ENCODE data around the gene MARVELD3. TPM values are rescaled to one million over a fixed set of nuclear protein-coding genes. Genes with fewer than 3 reads are reported as not detected.

Gene MARVELD3
- total RNA-seq, 2 experiments from 2014 or later: not detected

GRCh38 chr16:71618429-71618828, 7.6 kb upstream of the MARVELD3 start:
- no peak for ATAC-seq (ENCODE audit: poor library complexity)

DNA sequence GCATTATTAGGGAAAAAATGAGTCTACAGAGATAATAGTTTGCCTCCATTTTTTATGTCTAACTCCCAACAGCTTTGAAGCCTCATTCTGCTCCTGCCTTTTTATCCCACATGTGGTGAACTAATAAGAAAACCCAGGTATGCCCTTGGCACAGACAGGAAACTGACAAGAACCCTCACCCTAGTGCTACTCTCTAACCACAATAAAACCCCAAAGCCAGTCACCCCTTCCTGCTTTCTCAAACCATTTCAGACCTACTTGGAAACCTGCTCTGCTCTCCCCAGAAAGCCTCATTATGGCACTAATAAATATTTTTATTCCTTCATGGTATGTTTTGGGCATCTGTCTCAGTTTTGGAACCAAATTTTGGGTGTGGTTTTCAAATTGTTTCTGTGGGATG, 3.9 kb upstream of the MARVELD3 start:
- no peaks in the 10 kb centered on the region for H3K36me3 ChIP-seq (ENCODE audit: insufficient read depth, low read length)
- peak; percentile 37 for ATAC-seq (ENCODE audit: poor library complexity)
- H3K27me3 ChIP-seq (ENCODE audit: control insufficient read depth in 1 of 2, insufficient read depth in 2 of 2, low read length in 2 of 2): peaks cover 24 to 37% of the 10 kb centered on the region in 2 experiments
- H3K27ac ChIP-seq (ENCODE audit: low read depth in 1 of 2, low read length in 2 of 2): no peak overlapping the region
- Mint-ChIP-seq H3K27ac (no peak overlapping the region), H3K36me3 (ENCODE audit: low read depth) (no peaks in the 10 kb centered on the region), H3K4me1 (ENCODE audit: low read depth) (peaks cover 7% of the 10 kb centered on the region), H3K27me3 (peaks cover 38% of the 10 kb centered on the region), H3K4me3 (no peak overlapping the region), H3K9me3 (no peaks in the 10 kb centered on the region)
- peaks cover 0 to 9% of the 10 kb centered on the region in 2 experiments for H3K9me3 ChIP-seq (ENCODE audit: control insufficient read depth in 1 of 2, insufficient read depth in 1 of 2, low read length in 2 of 2)
- H3K4me1 ChIP-seq (ENCODE audit: insufficient read depth, low read length): peaks cover 28% of the 10 kb centered on the region
- ChIA-PET CTCF (no interaction called here), POLR2A (no interaction called here)
- intact Hi-C loops (cut with DNase I, micrococcal nuclease): no loop called here
- peak in 2 of 14 experiments; percentile 27 to 45 for DNase-seq
- no peak overlapping the region for H3K4me3 ChIP-seq (ENCODE audit: low read length)
- no peak for TF ChIP-seq CTCF (IDR thresholded peaks at IDR 0.05)

More at GRCh38 chr16:71618429-71618828, 7.6 kb upstream of the MARVELD3 start:
- intact Hi-C loops (cut with DNase I, micrococcal nuclease): no loop called here
- H3K4me3 Mint-ChIP-seq: no peak overlapping the region
- no peak overlapping the region for H3K4me3 ChIP-seq (ENCODE audit: low read length)
- H3K4me1 ChIP-seq (ENCODE audit: insufficient read depth, low read length): peaks cover 11% of the 10 kb centered on the region
- no peak overlapping the region for H3K27ac ChIP-seq (ENCODE audit: low read depth in 1 of 2, low read length in 2 of 2)
- ChIA-PET CTCF (no interaction called here), POLR2A (no interaction called here)
- no peak for TF ChIP-seq CTCF (IDR thresholded peaks at IDR 0.05)
- no peaks in the 10 kb centered on the region for H3K9me3 ChIP-seq (ENCODE audit: control insufficient read depth in 1 of 2, insufficient read depth in 1 of 2, low read length in 2 of 2)
- H3K36me3 ChIP-seq (ENCODE audit: insufficient read depth, low read length): no peaks in the 10 kb centered on the region
- peaks cover 49% of the 10 kb centered on the region for H3K27me3 Mint-ChIP-seq
- H3K27me3 ChIP-seq (ENCODE audit: control insufficient read depth in 1 of 2, insufficient read depth in 2 of 2, low read length in 2 of 2): peaks cover 0 to 6% of the 10 kb centered on the region in 2 experiments
- peaks cover 7% of the 10 kb centered on the region for H3K4me1 Mint-ChIP-seq (ENCODE audit: low read depth)
- no peaks in the 10 kb centered on the region for H3K36me3 Mint-ChIP-seq (ENCODE audit: low read depth)
- H3K27ac Mint-ChIP-seq: no peak overlapping the region
- DNase-seq: no peak
- H3K9me3 Mint-ChIP-seq: no peaks in the 10 kb centered on the region

DNA sequence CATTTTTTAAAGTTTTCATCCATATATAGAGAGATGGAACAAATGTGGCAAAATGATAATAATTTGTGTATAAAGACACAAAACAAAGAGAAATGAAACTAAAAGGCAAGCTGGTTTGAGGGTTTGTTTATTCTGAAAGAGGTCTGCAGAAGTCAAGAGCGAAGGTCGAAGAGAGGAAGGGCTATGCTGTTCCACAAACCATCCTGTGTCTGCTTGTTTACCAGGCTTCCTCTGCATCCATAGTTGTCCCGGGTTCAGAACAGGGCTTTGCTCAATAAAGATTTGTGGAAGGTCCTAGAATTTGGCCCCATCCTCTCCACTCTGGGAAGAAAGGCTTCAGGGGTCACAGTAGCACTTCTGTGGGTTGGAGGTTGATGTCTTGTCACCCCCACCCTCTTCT, 2.4 kb upstream of the MARVELD3 start:
- Histone ChIP-seq H3K36me3 (ENCODE audit: insufficient read depth, low read length) (no peaks in the 10 kb centered on the region), H3K4me1 (ENCODE audit: insufficient read depth, low read length) (peaks cover 28% of the 10 kb centered on the region), H3K4me3 (ENCODE audit: low read length) (no peak overlapping the region), H3K27ac (ENCODE audit: low read depth in 1 of 2, low read length in 2 of 2) (no peak overlapping the region), H3K9me3 (ENCODE audit: control insufficient read depth in 1 of 2, insufficient read depth in 1 of 2, low read length in 2 of 2) (peaks cover 0 to 11% of the 10 kb centered on the region in 2 experiments), H3K27me3 (ENCODE audit: control insufficient read depth in 1 of 2, insufficient read depth in 2 of 2, low read length in 2 of 2) (peaks cover 24 to 37% of the 10 kb centered on the region in 2 experiments)
- DNase-seq (no peak), ATAC-seq (ENCODE audit: poor library complexity) (no peak)
- peaks cover 7% of the 10 kb centered on the region for H3K4me1 Mint-ChIP-seq (ENCODE audit: low read depth)
- CTCF ChIA-PET: no interaction called here
- no peak for TF ChIP-seq CTCF (IDR thresholded peaks at IDR 0.05)
- POLR2A ChIA-PET: no interaction called here
- no peak overlapping the region for H3K27ac Mint-ChIP-seq
- peaks cover 35% of the 10 kb centered on the region for H3K27me3 Mint-ChIP-seq
- no peaks in the 10 kb centered on the region for H3K36me3 Mint-ChIP-seq (ENCODE audit: low read depth)
- no peak overlapping the region for H3K4me3 Mint-ChIP-seq
- intact Hi-C loops (cut with DNase I, micrococcal nuclease): no loop called here
- no peaks in the 10 kb centered on the region for H3K9me3 Mint-ChIP-seq
